HEK293 (cell line): ENCODE measurements around the gene FAM227B.
"Not testable (repeated sequence)": the region's sequence is repeated elsewhere in the genome, so short reads cannot be mapped to it uniquely, and the experiment has no call there.

Experiments
- CTCF ChIA-PET: fragments of 350-600 bp; formaldehyde crosslinking; extraction: SDS; loops from one replicate; lab custom pipeline; 2021; ENCODE audit warnings: antibody characterized with exemption; lab: Yijun Ruan, JAX
- POLR2A ChIA-PET: fragments of 300-600 bp; formaldehyde crosslinking; extraction: SDS; loops from one replicate; lab custom pipeline; 2020; ENCODE audit warnings: antibody characterized with exemption, inconsistent platforms; lab: Yijun Ruan, JAX
- H3K27ac ChIP-seq: fragments of 200-500 bp; sonication (Bioruptor generic); 2 replicates; pipeline ENCODE4 v1.5.1; 2014; ENCODE audit warnings: low read depth, low read length, control low read depth, inconsistent platforms; ENCODE audit errors: extremely low read depth
- H3K36me3 ChIP-seq, 2 experiments: fragments of 200-500 bp in 1 of 2; sonication (Bioruptor generic) in 1 of 2; 1 replicate in 1 of 2; 2 replicates in 1 of 2; pipeline ENCODE4 v1.5.1; 2014 to 2017; ENCODE audit warnings: inconsistent platforms in 2 of 2, low read length in 2 of 2; ENCODE audit not compliant: control insufficient read depth in 2 of 2, insufficient read depth in 1 of 2
- H3K4me1 ChIP-seq: fragments of 200-500 bp; sonication (Bioruptor generic); 2 replicates; pipeline ENCODE4 v1.5.1; 2014; ENCODE audit warnings: mild to moderate bottlenecking, low read length, inconsistent platforms; ENCODE audit not compliant: control insufficient read depth, insufficient read depth
- H3K4me3 ChIP-seq: 2 replicates; pipeline ENCODE4 v1.5.1; 2011; ENCODE audit warnings: low read depth, mild to moderate bottlenecking, control low read depth, low read length, moderate library complexity
- H3K9me3 ChIP-seq: fragments of 200-500 bp; sonication (Bioruptor generic); 2 replicates; pipeline ENCODE4 v1.5.1; 2014; ENCODE audit warnings: low read depth, low read length, inconsistent platforms; ENCODE audit not compliant: control insufficient read depth, insufficient read depth
- ATF2 ChIP-seq: fragments of 450-650 bp; formaldehyde crosslinking; IDR thresholded peaks from 2 replicates; pipeline ENCODE4 v1.5.1; 2016; ENCODE audit warnings: missing biosample characterization, missing genetic modification characterization, low read depth
- KLF1 ChIP-seq: fragments of 450-650 bp; formaldehyde crosslinking; IDR thresholded peaks from 2 replicates; pipeline ENCODE4 v1.5.1; 2016; ENCODE audit warnings: missing biosample characterization, missing genetic modification characterization
- KLF17 ChIP-seq: fragments of 450-650 bp; formaldehyde crosslinking; IDR thresholded peaks from 2 replicates; pipeline ENCODE4 v1.5.1; 2016; ENCODE audit warnings: missing biosample characterization, missing genetic modification characterization
- ZNF114 ChIP-seq: fragments of 450-650 bp; formaldehyde crosslinking; IDR thresholded peaks from 2 replicates; pipeline ENCODE4 v1.5.0; 2017; ENCODE audit warnings: missing biosample characterization, missing genetic modification characterization
- ZNF146 ChIP-seq: fragments of 450-650 bp; formaldehyde crosslinking; IDR thresholded peaks from 2 replicates; pipeline ENCODE4 v1.5.1; 2016; ENCODE audit warnings: missing biosample characterization, missing genetic modification characterization
- ZNF157 ChIP-seq: fragments of 450-650 bp; formaldehyde crosslinking; IDR thresholded peaks from 2 replicates; pipeline ENCODE4 v1.5.1; 2016; ENCODE audit warnings: missing biosample characterization, missing genetic modification characterization
- ZNF169 ChIP-seq: fragments of 450-650 bp; formaldehyde crosslinking; IDR thresholded peaks from 2 replicates; pipeline ENCODE4 v1.5.1; 2016; ENCODE audit warnings: missing biosample characterization, missing genetic modification characterization
- ZNF18 ChIP-seq: fragments of 450-650 bp; formaldehyde crosslinking; IDR thresholded peaks from 2 replicates; pipeline ENCODE4 v1.5.1; 2016; ENCODE audit warnings: missing biosample characterization, missing genetic modification characterization
- ZNF2 ChIP-seq: fragments of 450-650 bp; formaldehyde crosslinking; IDR thresholded peaks from 2 replicates; pipeline ENCODE4 v1.5.1; 2016; ENCODE audit warnings: missing biosample characterization, missing genetic modification characterization
- ZNF239 ChIP-seq: fragments of 450-650 bp; formaldehyde crosslinking; IDR thresholded peaks from 2 replicates; pipeline ENCODE4 v1.5.1; 2016; ENCODE audit warnings: missing biosample characterization, missing genetic modification characterization
- ZNF324 ChIP-seq: fragments of 450-650 bp; formaldehyde crosslinking; IDR thresholded peaks from 2 replicates; pipeline ENCODE4 v1.5.1; 2016; ENCODE audit warnings: missing biosample characterization, missing genetic modification characterization
- ZNF416 ChIP-seq: fragments of 450-650 bp; formaldehyde crosslinking; IDR thresholded peaks from 2 replicates; pipeline ENCODE4 v1.5.1; 2016; ENCODE audit warnings: missing biosample characterization, missing genetic modification characterization
- ZNF654 ChIP-seq: fragments of 450-650 bp; formaldehyde crosslinking; IDR thresholded peaks from 2 replicates; pipeline ENCODE4 v1.5.1; 2016; ENCODE audit warnings: low read depth, missing biosample characterization, missing genetic modification characterization
- ZNF76 ChIP-seq: fragments of 450-650 bp; formaldehyde crosslinking; IDR thresholded peaks from 2 replicates; pipeline ENCODE4; 2016; ENCODE audit warnings: low read depth, missing biosample characterization, missing genetic modification characterization, borderline replicate concordance
- ZNF768 ChIP-seq: fragments of 450-650 bp; formaldehyde crosslinking; IDR thresholded peaks from 2 replicates; pipeline ENCODE4 v1.5.1; 2018; ENCODE audit warnings: missing biosample characterization, mild to moderate bottlenecking, missing genetic modification characterization
- ZNF830 ChIP-seq: fragments of 450-650 bp; IDR thresholded peaks from 2 replicates; pipeline ENCODE4 v1.5.0; 2018; ENCODE audit warnings: missing biosample characterization, missing genetic modification characterization, low read depth, mild to moderate bottlenecking, moderate library complexity
- TF ChIP-seq, protein P1 (sequence below): fragments of 450-650 bp; formaldehyde crosslinking; IDR thresholded peaks from 2 replicates; pipeline ENCODE4 v1.5.1; 2016; ENCODE audit warnings: missing biosample characterization, missing genetic modification characterization
- TF ChIP-seq, protein P2 (sequence below): fragments of 450-650 bp; formaldehyde crosslinking; IDR thresholded peaks from 2 replicates; pipeline ENCODE4 v1.5.1; 2017; ENCODE audit warnings: missing biosample characterization, missing genetic modification characterization

Gene FAM227B

DNA sequence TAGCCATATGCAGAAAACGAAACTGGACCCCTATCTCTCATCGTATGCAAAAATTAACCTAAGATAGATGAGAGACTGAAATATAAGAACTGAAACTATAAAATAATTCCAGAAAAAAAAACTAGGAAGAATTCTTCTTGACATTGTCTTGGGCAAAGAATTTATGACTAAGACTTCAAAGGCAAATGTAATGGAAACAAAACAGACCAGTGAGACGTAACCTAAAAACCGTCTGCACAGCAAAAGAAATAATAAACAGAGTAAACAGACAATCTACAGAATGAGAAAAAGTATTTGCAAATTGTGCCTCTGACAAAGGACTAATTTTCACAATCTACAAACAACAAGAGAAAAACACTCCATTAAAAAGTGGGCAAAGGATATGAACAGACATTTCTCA lies 92.3 kb downstream of the FAM227B start:
- CTCF ChIA-PET = no interaction called here
- H3K9me3 ChIP-seq = no peaks in the 10 kb centered on the region
- TF ChIP-seq ZNF830 (tag by site-specific recombination) (no peak), KLF1 (no peak), ATF2 (tag by site-specific recombination) (no peak), ZNF114 (tag by site-specific recombination) (no peak), ZNF324 (tag by site-specific recombination) (no peak), ZNF2 (no peak), ZNF169 (no peak)
- TF ChIP-seq, all 188 proteins: peak for 0
- no peak overlapping the region for H3K4me3 ChIP-seq
- no peak overlapping the region for H3K27ac ChIP-seq
- POLR2A ChIA-PET = no interaction called here
- no peaks in the 10 kb centered on the region for H3K4me1 ChIP-seq
- H3K36me3 ChIP-seq = no peaks in the 10 kb centered on the region

GRCh38 chr15:49521802-49522201 lies 98.8 kb downstream of the FAM227B start:
- H3K9me3 ChIP-seq = no peaks in the 10 kb centered on the region
- H3K4me1 ChIP-seq = no peaks in the 10 kb centered on the region
- H3K27ac ChIP-seq = no peak overlapping the region
- ChIA-PET POLR2A (no interaction called here), CTCF (interaction anchor here (0.6 to 1.5 kb wide), 2 partner anchors 46 to 247 kb away, joined by 3 read pairs; no protein-coding TSS in a partner anchor)
- H3K36me3 ChIP-seq = no peaks in the 10 kb centered on the region
- no peak overlapping the region for H3K4me3 ChIP-seq
- no peak for TF ChIP-seq ZNF76
- TF ChIP-seq ZNF416 (tag by site-specific recombination) = no peak
- peak; percentile 20 for TF ChIP-seq ZNF654 (tag by site-specific recombination)
- no peak for TF ChIP-seq ZNF768

- H3K36me3 ChIP-seq, H3K4me3 ChIP-seq, H3K9me3 ChIP-seq, CTCF ChIA-PET, H3K27ac ChIP-seq, H3K4me1 ChIP-seq, POLR2A ChIA-PET: not testable (repeated sequence)
- peak; percentile 77 for TF ChIP-seq ZNF146 (tag by site-specific recombination)
Observed at GRCh38 chr15:49512739-49513138, 107.9 kb downstream of the FAM227B start.

DNA sequence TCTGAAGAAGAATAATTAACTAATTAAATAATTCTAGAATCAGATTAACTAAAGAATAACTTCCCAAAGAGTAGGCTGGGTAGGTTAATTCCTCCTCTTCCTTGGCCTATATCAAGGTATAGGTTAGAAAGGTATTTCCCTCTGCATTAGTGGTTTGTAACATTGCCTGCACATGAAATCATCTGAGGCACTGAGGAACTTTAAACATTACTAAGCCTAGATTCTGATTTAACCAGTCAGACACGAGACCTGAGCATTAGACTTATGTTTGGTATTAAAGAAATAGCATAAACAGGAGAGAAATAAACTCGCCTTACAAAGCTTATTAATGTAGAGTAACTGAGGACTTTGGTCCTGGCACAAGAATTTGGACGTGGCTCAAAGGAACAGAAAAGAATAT lies 113.4 kb downstream of the FAM227B start:
- Histone ChIP-seq H3K4me3 (no peak overlapping the region), H3K4me1 (no peaks in the 10 kb centered on the region), H3K36me3 (no peaks in the 10 kb centered on the region), H3K27ac (no peak overlapping the region), H3K9me3 (no peaks in the 10 kb centered on the region)
- POLR2A ChIA-PET = no interaction called here
- CTCF ChIA-PET = no interaction called here
- TF ChIP-seq, protein P1, sequence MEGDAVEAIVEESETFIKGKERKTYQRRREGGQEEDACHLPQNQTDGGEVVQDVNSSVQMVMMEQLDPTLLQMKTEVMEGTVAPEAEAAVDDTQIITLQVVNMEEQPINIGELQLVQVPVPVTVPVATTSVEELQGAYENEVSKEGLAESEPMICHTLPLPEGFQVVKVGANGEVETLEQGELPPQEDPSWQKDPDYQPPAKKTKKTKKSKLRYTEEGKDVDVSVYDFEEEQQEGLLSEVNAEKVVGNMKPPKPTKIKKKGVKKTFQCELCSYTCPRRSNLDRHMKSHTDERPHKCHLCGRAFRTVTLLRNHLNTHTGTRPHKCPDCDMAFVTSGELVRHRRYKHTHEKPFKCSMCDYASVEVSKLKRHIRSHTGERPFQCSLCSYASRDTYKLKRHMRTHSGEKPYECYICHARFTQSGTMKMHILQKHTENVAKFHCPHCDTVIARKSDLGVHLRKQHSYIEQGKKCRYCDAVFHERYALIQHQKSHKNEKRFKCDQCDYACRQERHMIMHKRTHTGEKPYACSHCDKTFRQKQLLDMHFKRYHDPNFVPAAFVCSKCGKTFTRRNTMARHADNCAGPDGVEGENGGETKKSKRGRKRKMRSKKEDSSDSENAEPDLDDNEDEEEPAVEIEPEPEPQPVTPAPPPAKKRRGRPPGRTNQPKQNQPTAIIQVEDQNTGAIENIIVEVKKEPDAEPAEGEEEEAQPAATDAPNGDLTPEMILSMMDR (tag by site-specific recombination) = no peak
- TF ChIP-seq ZNF18 (tag by site-specific recombination) = no peak
- TF ChIP-seq ZNF157 = no peak
- TF ChIP-seq, protein P2, sequence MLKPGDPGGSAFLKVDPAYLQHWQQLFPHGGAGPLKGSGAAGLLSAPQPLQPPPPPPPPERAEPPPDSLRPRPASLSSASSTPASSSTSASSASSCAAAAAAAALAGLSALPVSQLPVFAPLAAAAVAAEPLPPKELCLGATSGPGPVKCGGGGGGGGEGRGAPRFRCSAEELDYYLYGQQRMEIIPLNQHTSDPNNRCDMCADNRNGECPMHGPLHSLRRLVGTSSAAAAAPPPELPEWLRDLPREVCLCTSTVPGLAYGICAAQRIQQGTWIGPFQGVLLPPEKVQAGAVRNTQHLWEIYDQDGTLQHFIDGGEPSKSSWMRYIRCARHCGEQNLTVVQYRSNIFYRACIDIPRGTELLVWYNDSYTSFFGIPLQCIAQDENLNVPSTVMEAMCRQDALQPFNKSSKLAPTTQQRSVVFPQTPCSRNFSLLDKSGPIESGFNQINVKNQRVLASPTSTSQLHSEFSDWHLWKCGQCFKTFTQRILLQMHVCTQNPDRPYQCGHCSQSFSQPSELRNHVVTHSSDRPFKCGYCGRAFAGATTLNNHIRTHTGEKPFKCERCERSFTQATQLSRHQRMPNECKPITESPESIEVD (tag by site-specific recombination) = no peak
- no peak for TF ChIP-seq KLF17 (tag by site-specific recombination)
- TF ChIP-seq ZNF239 (tag by site-specific recombination) = no peak
